LNCaP clone FGC (cell line): ENCODE measurements around the gene URAD.

Source experiments
- DNase-seq: peaks from one replicate; pipeline ENCODE4 v3.0.0-alpha.2; 2011; ENCODE audit warnings: low read depth
- H3K4me3 ChIP-seq: 2 replicates; pipeline ENCODE4 v1.5.1; 2011; ENCODE audit warnings: mild to moderate bottlenecking, low read depth, low read length, control low read depth
- TF ChIP-seq, protein P1 (sequence below): IDR thresholded peaks from 2 replicates; pipeline ENCODE4 v1.5.1; 2012; ENCODE audit warnings: mild to moderate bottlenecking; ENCODE audit not compliant: control insufficient read depth, insufficient read depth; ENCODE audit errors: extremely low read depth

URAD gene

GRCh38 chr13:27929868-27930267, 58.6 kb downstream of the URAD start:
- H3K4me3 ChIP-seq = no peak overlapping the region
- DNase-seq = no peak
- TF ChIP-seq, protein P1, sequence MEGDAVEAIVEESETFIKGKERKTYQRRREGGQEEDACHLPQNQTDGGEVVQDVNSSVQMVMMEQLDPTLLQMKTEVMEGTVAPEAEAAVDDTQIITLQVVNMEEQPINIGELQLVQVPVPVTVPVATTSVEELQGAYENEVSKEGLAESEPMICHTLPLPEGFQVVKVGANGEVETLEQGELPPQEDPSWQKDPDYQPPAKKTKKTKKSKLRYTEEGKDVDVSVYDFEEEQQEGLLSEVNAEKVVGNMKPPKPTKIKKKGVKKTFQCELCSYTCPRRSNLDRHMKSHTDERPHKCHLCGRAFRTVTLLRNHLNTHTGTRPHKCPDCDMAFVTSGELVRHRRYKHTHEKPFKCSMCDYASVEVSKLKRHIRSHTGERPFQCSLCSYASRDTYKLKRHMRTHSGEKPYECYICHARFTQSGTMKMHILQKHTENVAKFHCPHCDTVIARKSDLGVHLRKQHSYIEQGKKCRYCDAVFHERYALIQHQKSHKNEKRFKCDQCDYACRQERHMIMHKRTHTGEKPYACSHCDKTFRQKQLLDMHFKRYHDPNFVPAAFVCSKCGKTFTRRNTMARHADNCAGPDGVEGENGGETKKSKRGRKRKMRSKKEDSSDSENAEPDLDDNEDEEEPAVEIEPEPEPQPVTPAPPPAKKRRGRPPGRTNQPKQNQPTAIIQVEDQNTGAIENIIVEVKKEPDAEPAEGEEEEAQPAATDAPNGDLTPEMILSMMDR = no peak

DNA sequence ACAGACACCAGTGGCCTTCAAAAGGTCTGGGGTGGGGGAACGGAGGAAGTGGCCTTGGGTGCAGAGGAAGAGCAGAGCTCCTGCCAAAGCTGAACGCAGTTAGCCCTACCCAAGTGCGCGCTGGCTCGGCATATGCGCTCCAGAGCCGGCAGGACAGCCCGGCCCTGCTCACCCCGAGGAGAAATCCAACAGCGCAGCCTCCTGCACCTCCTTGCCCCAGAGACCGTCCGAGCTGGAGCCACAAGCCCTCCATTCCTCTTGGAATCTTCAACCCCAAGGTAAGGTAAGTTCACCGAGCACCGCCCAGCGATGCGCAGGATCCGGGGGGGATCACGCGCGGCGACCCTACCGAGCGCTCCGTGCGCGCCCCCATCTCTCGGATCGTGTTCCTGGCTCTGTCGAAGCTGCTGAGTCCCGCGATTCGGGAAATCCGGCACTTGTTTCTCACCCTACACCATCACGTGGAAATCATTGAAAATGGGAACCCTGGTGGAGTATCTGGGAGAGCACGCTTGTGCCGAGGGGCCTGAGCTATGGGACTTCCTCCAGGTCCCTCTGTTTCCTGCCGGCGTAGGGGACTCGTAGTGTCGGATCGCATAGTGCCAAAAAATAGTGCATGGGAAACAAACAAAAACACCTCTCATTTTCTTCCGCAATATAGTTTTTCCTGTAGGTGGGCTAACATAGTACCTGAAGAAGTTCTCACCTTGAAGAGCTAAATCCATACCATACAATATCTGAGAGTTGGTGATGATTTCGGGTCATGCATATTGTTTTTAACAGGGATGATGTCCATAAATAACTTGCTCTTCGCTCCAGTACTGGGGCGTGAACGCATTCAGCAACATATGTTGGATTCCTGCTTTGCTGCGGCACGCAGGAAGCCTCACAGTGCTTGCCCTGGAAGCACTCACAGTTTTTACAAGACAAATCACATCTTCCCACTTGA, 59.4 kb downstream of the URAD start:
- TF ChIP-seq, protein P1 = no peak
- no peak for DNase-seq
- no peak overlapping the region for H3K4me3 ChIP-seq

GRCh38 chr13:27928353-27928804, 60.1 kb downstream of the URAD start:
- TF ChIP-seq, protein P1 = no peak
- no peak overlapping the region for H3K4me3 ChIP-seq
- no peak for DNase-seq
